Muscle of leg (tissue), 11 donors: ENCODE data around the gene MPP2. TPM values are rescaled to one million over a fixed set of nuclear protein-coding genes. Genes with fewer than 3 reads are reported as not detected.

Experiments
- DNase-seq: peaks from one replicate; pipeline ENCODE4 v3.0.0; 2013
- H3K27ac ChIP-seq: one replicate; pipeline ENCODE4 v1.5.1; 2013; ENCODE audit warnings: mild to moderate bottlenecking, low read length, control low read depth
- H3K27me3 ChIP-seq: one replicate; pipeline ENCODE4 v1.6.1; 2013; ENCODE audit warnings: low read length; ENCODE audit not compliant: control insufficient read depth, insufficient read depth
- H3K36me3 ChIP-seq: one replicate; pipeline ENCODE4 v1.6.1; 2013; ENCODE audit warnings: low read length; ENCODE audit not compliant: control insufficient read depth, insufficient read depth
- H3K4me1 ChIP-seq: one replicate; pipeline ENCODE4 v1.6.1; 2013; ENCODE audit warnings: low read length; ENCODE audit not compliant: control insufficient read depth, insufficient read depth
- H3K4me3 ChIP-seq: one replicate; pipeline ENCODE4 v1.5.1; 2013; ENCODE audit warnings: low read length, control low read depth
- H3K9me3 ChIP-seq: replicated peaks from 2 replicates; pipeline ENCODE4 v1.6.1; 2013; ENCODE audit warnings: low read depth, low read length; ENCODE audit not compliant: control insufficient read depth
- WGBS: methylation state at CpG from one replicate; pipeline ENCODE4 v1.1.5; 2013; ENCODE audit warnings: missing lambda C conversion rate; ENCODE audit not compliant: insufficient coverage; 5-methylcytosine and 5-hydroxymethylcytosine counted together
- polyA plus RNA-seq, 8 donors: library from polyadenylated mRNA; unstranded; fragments of 120-200 nt; gene quantifications; one replicate each; pipeline versions ENCODE4 v1.2.1 to v1.2.3, GENCODE V29; 2013; ENCODE audit warnings: inconsistent platforms in 1 of 8, low replicate concordance in 1 of 8; ENCODE audit not compliant: insufficient read length in 8 of 8, insufficient read depth in 1 of 8
- total RNA-seq: library from RNA; stranded (reverse); fragments of 120-200 nt; gene quantifications from one replicate; pipeline ENCODE4 v1.2.4, GENCODE V29; 2013

MPP2 gene
- total and polyA plus RNA-seq, 9 donors = 1.5 to 5.6 (median 3.8) TPM

DNA sequence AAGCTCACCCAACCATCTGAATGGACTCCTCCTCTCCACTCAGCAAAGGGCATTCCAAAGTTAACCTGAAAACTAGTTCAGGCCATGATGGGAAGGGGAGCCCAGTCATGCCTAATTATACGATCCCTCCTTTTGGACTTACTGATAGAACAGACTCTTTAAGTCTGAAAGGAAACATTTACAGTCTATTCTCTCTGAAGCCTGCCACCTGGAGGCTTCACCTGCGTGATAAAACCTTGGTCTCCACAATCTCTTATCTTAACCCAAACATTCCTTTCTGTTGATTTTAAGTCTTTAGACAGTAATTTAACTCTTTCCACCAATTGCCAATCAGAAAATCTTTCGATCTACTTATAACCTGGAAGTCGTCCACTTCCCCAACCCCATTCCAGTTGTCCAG, 9.0 kb upstream of the MPP2 start:
- Histone ChIP-seq H3K27ac (no peak overlapping the region), H3K4me3 (no peak overlapping the region), H3K9me3 (no peaks in the 10 kb centered on the region), H3K36me3 (no peaks in the 10 kb centered on the region), H3K27me3 (peaks cover 44% of the 10 kb centered on the region), H3K4me1 (peaks cover 4% of the 10 kb centered on the region)
- DNase-seq = no peak
- WGBS = 98% methylated on average over 4 of the region's 4 CpGs

GRCh38 chr17:43915559-43915958, 8.2 kb upstream of the MPP2 start:
- Histone ChIP-seq H3K4me1 (peaks cover 4% of the 10 kb centered on the region), H3K9me3 (no peaks in the 10 kb centered on the region), H3K4me3 (no peak overlapping the region), H3K27ac (no peak overlapping the region), H3K36me3 (no peaks in the 10 kb centered on the region), H3K27me3 (peaks cover 40% of the 10 kb centered on the region)
- WGBS = 36% methylated on average over 2 of the region's 3 CpGs
- no peak for DNase-seq

DNA sequence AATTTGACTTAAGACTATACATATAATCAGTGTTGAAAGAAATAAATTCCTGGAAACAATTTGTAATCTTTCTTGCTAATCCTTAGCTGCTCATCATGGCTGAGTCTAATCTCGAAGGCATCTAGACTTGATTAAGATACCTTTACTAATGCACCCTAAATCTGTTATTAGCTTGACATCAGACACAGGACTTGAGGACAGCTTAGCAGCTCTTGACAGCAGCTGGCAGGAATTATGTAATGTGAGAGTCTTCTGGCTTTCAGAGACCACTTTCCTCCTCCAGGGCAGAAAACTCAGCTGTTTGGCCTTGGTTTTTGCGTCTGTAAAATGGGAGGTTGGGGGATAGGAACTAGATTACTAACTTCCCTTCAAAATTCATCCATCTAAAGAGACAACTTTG, 7.1 kb upstream of the MPP2 start:
- peaks cover 43% of the 10 kb centered on the region for H3K27me3 ChIP-seq
- peaks cover 4% of the 10 kb centered on the region for H3K4me1 ChIP-seq
- no peaks in the 10 kb centered on the region for H3K9me3 ChIP-seq
- no peak for DNase-seq
- WGBS = no CpG with 5 or more reads among the region's 2 CpGs
- no peak overlapping the region for H3K27ac ChIP-seq
- H3K4me3 ChIP-seq = no peak overlapping the region
- no peaks in the 10 kb centered on the region for H3K36me3 ChIP-seq

DNA sequence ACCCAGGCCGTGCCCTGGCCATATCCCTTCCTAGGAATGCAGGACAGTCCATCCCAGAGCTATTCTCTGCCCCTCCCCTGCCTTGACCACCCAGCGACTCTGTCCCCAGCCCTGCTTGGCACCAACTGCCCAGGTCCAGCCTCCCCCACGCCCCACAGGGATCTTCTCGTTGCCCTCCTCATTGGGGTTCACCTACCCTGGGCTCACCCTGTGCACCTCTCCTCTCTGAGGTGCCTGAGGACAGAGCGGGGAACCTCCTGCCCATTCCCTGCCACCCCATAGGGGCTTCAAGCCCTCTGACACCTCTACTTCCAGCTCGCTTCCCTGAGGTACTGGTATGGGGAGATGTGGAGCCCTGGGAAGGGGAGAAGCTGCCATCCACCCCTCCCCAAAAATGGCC, 6.2 kb upstream of the MPP2 start:
- Histone ChIP-seq H3K36me3 (no peaks in the 10 kb centered on the region), H3K4me3 (no peak overlapping the region), H3K4me1 (peaks cover 5% of the 10 kb centered on the region), H3K27me3 (peaks cover 44% of the 10 kb centered on the region), H3K9me3 (no peaks in the 10 kb centered on the region), H3K27ac (no peak overlapping the region)
- no peak for DNase-seq
- 54% methylated on average over 4 of the region's 6 CpGs for WGBS

GRCh38 chr17:43912635-43913304, 5.4 kb upstream of the MPP2 start:
- 94% methylated on average over 1 of the region's 4 CpGs for WGBS
- Histone ChIP-seq H3K9me3 (no peaks in the 10 kb centered on the region), H3K4me3 (no peak overlapping the region), H3K27ac (no peak overlapping the region), H3K27me3 (peaks cover 43% of the 10 kb centered on the region), H3K4me1 (peaks cover 9% of the 10 kb centered on the region), H3K36me3 (no peaks in the 10 kb centered on the region)
- no peak for DNase-seq

DNA sequence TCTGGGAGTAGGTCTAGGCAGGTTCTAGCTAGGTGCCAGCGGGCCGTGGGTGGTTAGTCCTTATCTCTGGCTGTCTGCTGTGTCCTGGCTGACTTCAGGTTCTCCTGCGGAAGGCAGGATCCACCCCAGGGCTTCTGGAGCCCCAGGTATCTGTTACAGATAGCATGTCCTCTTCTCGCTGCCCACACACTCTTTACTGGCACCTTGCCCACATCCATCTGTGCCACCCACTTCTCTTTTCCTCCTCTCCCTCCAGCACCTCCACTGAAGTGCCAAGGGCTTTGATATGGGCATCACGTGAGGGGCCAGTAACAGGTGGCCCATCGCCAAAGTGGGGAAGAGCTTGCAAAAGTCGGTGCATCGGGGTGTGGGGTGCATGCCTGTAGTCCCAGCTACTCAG, 4.6 kb upstream of the MPP2 start:
- Histone ChIP-seq H3K9me3 (no peaks in the 10 kb centered on the region), H3K36me3 (no peaks in the 10 kb centered on the region), H3K27me3 (peaks cover 43% of the 10 kb centered on the region), H3K27ac (no peak overlapping the region), H3K4me3 (no peak overlapping the region), H3K4me1 (peaks cover 18% of the 10 kb centered on the region)
- DNase-seq = no peak
- 60% methylated on average over 4 of the region's 8 CpGs for WGBS

- Histone ChIP-seq H3K9me3 (no peaks in the 10 kb centered on the region), H3K27ac (no peak overlapping the region), H3K36me3 (no peaks in the 10 kb centered on the region), H3K4me1 (peaks cover 35% of the 10 kb centered on the region), H3K27me3 (peaks cover 55% of the 10 kb centered on the region), H3K4me3 (no peak overlapping the region)
- DNase-seq = no peak
- WGBS = 66% methylated on average over 3 of the region's 7 CpGs
Measured at GRCh38 chr17:43909537-43910231, 2.3 kb upstream of the MPP2 start.

GRCh38 chr17:43907998-43908721, 824 bp upstream of the MPP2 start:
- Histone ChIP-seq H3K27ac (peak overlapping the region; percentile 84), H3K36me3 (no peaks in the 10 kb centered on the region), H3K27me3 (peaks cover 52% of the 10 kb centered on the region), H3K4me1 (peaks cover 35% of the 10 kb centered on the region), H3K4me3 (peak overlapping the region; percentile 82), H3K9me3 (no peaks in the 10 kb centered on the region)
- DNase-seq = peak; percentile 94
- 14% methylated on average over 19 of the region's 26 CpGs for WGBS

DNA sequence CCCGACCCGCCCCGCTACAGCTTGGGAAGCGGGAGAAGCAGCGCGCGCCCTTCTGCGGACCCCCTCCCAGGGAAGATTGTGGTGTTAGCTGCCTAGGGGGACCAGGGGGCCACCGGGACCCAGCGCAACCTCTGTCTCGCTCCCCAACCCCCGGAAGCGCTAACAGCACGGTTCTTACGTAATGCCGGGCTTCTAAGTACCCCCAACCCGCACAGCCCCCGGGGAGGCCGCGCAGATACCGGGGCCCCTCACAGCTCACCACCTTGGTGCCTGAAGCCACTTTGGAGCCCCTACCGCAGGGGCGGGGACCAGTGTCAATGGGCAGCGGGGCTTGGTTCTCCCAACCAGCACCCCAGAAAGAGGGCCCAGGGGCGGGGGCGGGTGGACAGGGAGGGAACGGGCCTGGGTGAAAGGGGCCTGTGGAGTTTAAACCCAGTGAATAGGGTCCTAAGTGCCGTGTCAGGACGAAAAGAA, 348 bp downstream of the MPP2 start:
- WGBS = under 1% methylated on average over 19 of the region's 29 CpGs
- Histone ChIP-seq H3K9me3 (no peaks in the 10 kb centered on the region), H3K4me1 (peaks cover 35% of the 10 kb centered on the region), H3K27me3 (peaks cover 46% of the 10 kb centered on the region), H3K36me3 (no peaks in the 10 kb centered on the region), H3K27ac (peak overlapping the region; percentile 52), H3K4me3 (peak overlapping the region; percentile 82)
- peak; percentile 42 for DNase-seq
